Calu3 (cell line): ENCODE results near the gene YAF2. TPM values are rescaled to one million over a fixed set of nuclear protein-coding genes. Genes with fewer than 3 reads are reported as not detected.
"Not testable (repeated sequence)": the region's sequence is repeated elsewhere in the genome, so short reads cannot be mapped to it uniquely, and the experiment has no call there.

ENCODE experiments used
- BruUV-seq: library from RNA; stranded (reverse); fragments of 400-500 nt; replicated peaks from 2 replicates; lab custom pipeline; 2021; lab: Mats Ljungman, UMichigan
- CTCF ChIA-PET: fragments of 300-600 bp; sonication (Branson Sonifier 250); formaldehyde crosslinking; loops from one replicate; lab custom pipeline; 2022; ENCODE audit warnings: antibody characterized with exemption; lab: Charles Lee
- DNase-seq: peaks from one replicate; pipeline ENCODE4 v3.0.0; 2022
- H3K27ac Mint-ChIP-seq: one replicate; pipeline ENCODE4 v1.8.0; 2022; ENCODE audit warnings: mixed read lengths; ENCODE audit not compliant: unreplicated experiment
- H3K27me3 Mint-ChIP-seq: one replicate; pipeline ENCODE4 v1.8.0; 2022; ENCODE audit warnings: mixed read lengths; ENCODE audit not compliant: unreplicated experiment
- H3K36me3 Mint-ChIP-seq: one replicate; pipeline ENCODE4 v1.8.0; 2022; ENCODE audit warnings: mild to moderate bottlenecking, moderate library complexity, mixed read lengths; ENCODE audit not compliant: insufficient read depth, unreplicated experiment
- H3K4me1 Mint-ChIP-seq: one replicate; pipeline ENCODE4 v1.8.0; 2022; ENCODE audit warnings: mild to moderate bottlenecking, low read depth, mixed read lengths; ENCODE audit not compliant: unreplicated experiment
- H3K4me3 Mint-ChIP-seq: one replicate; pipeline ENCODE4 v1.8.0; 2022; ENCODE audit warnings: mild to moderate bottlenecking, low read depth, moderate library complexity, mixed read lengths; ENCODE audit not compliant: unreplicated experiment
- H3K9me3 Mint-ChIP-seq: one replicate; pipeline ENCODE4 v1.8.0; 2022; ENCODE audit warnings: low read depth, mixed read lengths; ENCODE audit not compliant: unreplicated experiment
- intact Hi-C: fragments of 100-400 bp; cut with micrococcal nuclease; formaldehyde crosslinking; loops from one replicate; pipeline ENCODE4 v1.10.0; 2022; ENCODE audit not compliant: unreplicated experiment
- total RNA-seq: library from RNA; stranded (reverse); gene quantifications from 2 replicates; pipeline ENCODE4 v1.2.3, GENCODE V29; 2022
- TF ChIP-seq, protein P1 (sequence below): fragments of 200-600 bp; IDR thresholded peaks from one replicate; pipeline ENCODE4 v1.8.0; 2022; ENCODE audit warnings: antibody characterized with exemption; ENCODE audit not compliant: unreplicated experiment

The YAF2 gene
- total RNA-seq, 1 experiment from 2014 or later: 18.9 TPM

DNA sequence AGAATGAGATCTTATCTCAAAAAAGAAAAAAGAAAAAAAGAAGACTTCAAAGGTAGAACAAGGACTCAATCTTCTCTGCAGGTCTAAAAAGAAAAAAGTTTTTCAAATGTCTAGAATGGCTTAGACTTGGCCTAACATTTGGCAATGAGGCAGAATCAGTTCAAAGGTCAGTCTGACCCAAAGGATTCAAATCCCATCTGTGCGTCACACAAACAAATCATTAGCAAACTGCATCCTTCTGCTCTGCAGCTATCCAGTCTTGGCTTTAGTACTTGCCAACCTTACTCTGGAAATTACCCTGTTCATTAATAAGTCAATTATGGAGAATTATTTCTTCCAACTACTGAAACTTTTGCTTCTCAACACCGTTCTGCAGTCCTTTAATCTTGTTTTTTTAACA, 3.1 kb downstream of the YAF2 start:
- Mint-ChIP-seq H3K4me3 (no peak overlapping the region), H3K27ac (no peak overlapping the region), H3K4me1 (peaks cover 9% of the 10 kb centered on the region), H3K9me3 (no peaks in the 10 kb centered on the region), H3K27me3 (no peaks in the 10 kb centered on the region), H3K36me3 (peaks cover 28% of the 10 kb centered on the region)
- no TSS peak for BruUV-seq
- TF ChIP-seq, protein P1, sequence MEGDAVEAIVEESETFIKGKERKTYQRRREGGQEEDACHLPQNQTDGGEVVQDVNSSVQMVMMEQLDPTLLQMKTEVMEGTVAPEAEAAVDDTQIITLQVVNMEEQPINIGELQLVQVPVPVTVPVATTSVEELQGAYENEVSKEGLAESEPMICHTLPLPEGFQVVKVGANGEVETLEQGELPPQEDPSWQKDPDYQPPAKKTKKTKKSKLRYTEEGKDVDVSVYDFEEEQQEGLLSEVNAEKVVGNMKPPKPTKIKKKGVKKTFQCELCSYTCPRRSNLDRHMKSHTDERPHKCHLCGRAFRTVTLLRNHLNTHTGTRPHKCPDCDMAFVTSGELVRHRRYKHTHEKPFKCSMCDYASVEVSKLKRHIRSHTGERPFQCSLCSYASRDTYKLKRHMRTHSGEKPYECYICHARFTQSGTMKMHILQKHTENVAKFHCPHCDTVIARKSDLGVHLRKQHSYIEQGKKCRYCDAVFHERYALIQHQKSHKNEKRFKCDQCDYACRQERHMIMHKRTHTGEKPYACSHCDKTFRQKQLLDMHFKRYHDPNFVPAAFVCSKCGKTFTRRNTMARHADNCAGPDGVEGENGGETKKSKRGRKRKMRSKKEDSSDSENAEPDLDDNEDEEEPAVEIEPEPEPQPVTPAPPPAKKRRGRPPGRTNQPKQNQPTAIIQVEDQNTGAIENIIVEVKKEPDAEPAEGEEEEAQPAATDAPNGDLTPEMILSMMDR: no peak
- no peak for DNase-seq
- CTCF ChIA-PET: interaction anchor here (0.6 kb wide), 1 partner anchor 12 kb away, joined by 4 read pairs; no protein-coding TSS in a partner anchor
- intact Hi-C loops: loop anchor here (5.0 to 10.0 kb wide), 2 partner anchors 90 to 97 kb away; partner anchors contain the start of gene GXYLT1

DNA sequence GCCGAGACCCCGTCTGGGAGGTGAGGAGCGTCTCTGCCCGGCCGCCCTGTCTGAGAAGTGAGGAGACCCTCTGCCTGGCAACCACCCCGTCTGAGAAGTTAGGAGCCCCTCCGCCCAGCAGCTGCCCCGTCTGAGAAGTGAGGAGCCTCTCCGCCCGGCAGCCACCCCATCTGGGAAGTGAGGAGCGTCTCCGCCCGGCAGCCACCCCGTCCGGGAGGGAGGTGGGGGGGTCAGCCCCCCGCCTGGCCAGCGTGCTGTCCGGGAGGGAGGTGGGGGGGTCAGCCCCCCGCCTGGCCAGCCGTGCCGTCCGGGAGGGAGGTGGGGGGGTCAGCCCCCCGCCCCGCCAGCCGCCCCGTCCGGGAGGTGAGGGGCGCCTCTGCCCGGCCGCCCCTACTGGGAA, 10.5 kb downstream of the YAF2 start:
- H3K9me3 Mint-ChIP-seq, H3K4me1 Mint-ChIP-seq, BruUV-seq, intact Hi-C loops, DNase-seq, H3K4me3 Mint-ChIP-seq, CTCF ChIA-PET, H3K27ac Mint-ChIP-seq, H3K27me3 Mint-ChIP-seq, H3K36me3 Mint-ChIP-seq: not testable (repeated sequence)

DNA sequence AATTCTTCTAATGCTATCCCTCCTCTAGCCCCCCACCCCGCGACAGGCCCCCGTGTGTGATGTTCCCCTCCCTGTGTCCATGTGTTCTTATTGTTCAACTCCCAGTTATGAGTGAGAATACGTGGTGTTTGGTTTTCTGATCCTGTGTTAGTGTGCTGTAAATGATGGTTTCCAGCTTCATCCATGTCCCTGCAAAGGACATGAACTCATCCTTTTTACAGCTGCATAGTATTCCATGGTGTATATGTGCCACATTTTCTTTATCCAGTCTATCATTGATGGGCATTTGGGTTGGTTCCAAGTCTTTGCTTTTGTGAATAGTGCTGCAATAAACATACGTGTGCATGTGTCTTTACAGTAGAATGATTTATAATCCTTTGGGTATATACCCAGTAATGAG, 13.5 kb downstream of the YAF2 start:
- intact Hi-C loops, CTCF ChIA-PET, H3K36me3 Mint-ChIP-seq: not testable (repeated sequence)

DNA sequence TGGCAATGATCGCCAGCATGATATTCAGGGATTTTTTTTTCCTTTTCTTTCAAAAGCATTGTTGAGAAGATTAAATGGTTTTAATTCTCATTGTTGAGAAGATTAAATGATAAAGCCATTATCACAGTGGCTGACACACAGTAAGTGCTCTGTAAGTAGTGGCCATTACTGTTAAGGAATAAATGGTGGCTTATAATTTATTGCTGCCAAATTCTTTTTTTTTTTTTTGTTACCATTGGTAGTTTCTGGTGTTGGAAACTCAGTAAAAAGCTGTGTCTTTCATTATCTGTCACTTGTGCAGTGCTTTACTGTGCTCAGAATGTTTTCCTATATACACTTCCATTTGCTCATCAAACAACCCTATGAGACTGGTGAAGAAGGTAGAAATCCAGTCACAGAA, 15.3 kb downstream of the YAF2 start:
- Mint-ChIP-seq H3K9me3 (no peaks in the 10 kb centered on the region), H3K27ac (no peak overlapping the region), H3K27me3 (no peaks in the 10 kb centered on the region), H3K4me1 (no peaks in the 10 kb centered on the region), H3K4me3 (no peak overlapping the region), H3K36me3 (peaks cover 4% of the 10 kb centered on the region)
- CTCF ChIA-PET: interaction anchor here (0.6 kb wide), 1 partner anchor 13 kb away, joined by 4 read pairs; no protein-coding TSS in a partner anchor
- TF ChIP-seq, protein P1: no peak
- BruUV-seq: no TSS peak
- intact Hi-C loops: no loop called here
- DNase-seq: no peak

More for the DNA sequence above, 13.5 kb downstream of the YAF2 start:
- BruUV-seq, H3K27me3 Mint-ChIP-seq, H3K4me1 Mint-ChIP-seq, H3K27ac Mint-ChIP-seq, H3K4me3 Mint-ChIP-seq, H3K9me3 Mint-ChIP-seq, DNase-seq: not testable (repeated sequence)

DNA sequence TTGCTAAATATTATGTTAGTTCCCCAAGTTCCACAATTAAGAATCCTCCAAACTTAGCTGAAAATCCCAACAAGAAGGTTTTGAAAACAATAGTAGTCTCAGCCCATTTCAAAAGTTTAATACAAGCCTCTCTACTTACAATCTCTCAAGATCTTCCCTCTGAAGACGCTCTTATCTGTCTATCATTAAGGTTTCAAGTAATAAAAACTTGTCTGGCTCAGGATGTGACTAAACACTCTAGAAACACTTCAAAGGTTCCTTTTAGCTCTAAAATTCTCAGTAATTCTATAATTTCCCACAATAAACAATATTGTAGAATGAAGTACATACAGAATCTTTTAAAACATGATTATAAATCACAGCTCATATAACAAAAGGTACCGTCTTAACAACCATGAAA, 16.3 kb downstream of the YAF2 start:
- intact Hi-C loops: no loop called here
- no TSS peak for BruUV-seq
- CTCF ChIA-PET: no interaction called here
- TF ChIP-seq, protein P1: no peak
- Mint-ChIP-seq H3K36me3 (peaks cover 4% of the 10 kb centered on the region), H3K27ac (no peak overlapping the region), H3K9me3 (no peaks in the 10 kb centered on the region), H3K27me3 (no peaks in the 10 kb centered on the region), H3K4me1 (no peaks in the 10 kb centered on the region), H3K4me3 (no peak overlapping the region)
- no peak for DNase-seq
